HepG2 (cell line): Measurements from ENCODE around the gene PSEN1.

Experiments
- ASH2L ChIP-seq: fragments of 300-600, 200-600 bp; sonication (generic); IDR thresholded peaks from 2 replicates; pipeline ENCODE4 v1.7.0; 2017; ENCODE audit warnings: low read depth, mild to moderate bottlenecking, moderate library complexity, mixed read lengths, low read length; ENCODE audit not compliant: insufficient read length
- DNMT3B ChIP-seq: conservative IDR thresholded peaks from 2 replicates; pipeline ENCODE4 v1.6.1; 2016; ENCODE audit warnings: missing biosample characterization, control low read depth
- EZH2 ChIP-seq: conservative IDR thresholded peaks from 2 replicates; pipeline ENCODE4 v1.6.1; 2012; ENCODE audit warnings: mild to moderate bottlenecking, low read depth, low read length, moderate library complexity
- MTA3 ChIP-seq: sonication (generic); formaldehyde crosslinking; IDR thresholded peaks from 2 replicates; pipeline ENCODE4 v1.4.0; 2020; ENCODE audit warnings: missing genetic modification reagents
- PAX8 ChIP-seq: sonication (generic); formaldehyde crosslinking; IDR thresholded peaks from 2 replicates; pipeline ENCODE4 v1.8.0; 2022; ENCODE audit warnings: mild to moderate bottlenecking, missing genetic modification reagents, borderline replicate concordance
- SRSF9 ChIP-seq: fragments of 200-400 bp; formaldehyde crosslinking; IDR thresholded peaks from 2 replicates; pipeline ENCODE4 v1.6.1; 2018; ENCODE audit warnings: borderline replicate concordance, mild to moderate bottlenecking, low read depth, low read length; ENCODE audit not compliant: insufficient read depth, poor library complexity, severe bottlenecking
- TGIF2 ChIP-seq: IDR thresholded peaks from 2 replicates; pipeline ENCODE4 v1.6.1; 2016; ENCODE audit warnings: control low read depth, missing compliant biosample characterization
- USF2 ChIP-seq, 2 experiments: sonication (generic) in 1 of 2; formaldehyde crosslinking in 1 of 2; IDR thresholded peaks; 2 replicates each; pipeline versions ENCODE4 v1.5.1 to v1.6.1; 2011 to 2020; ENCODE audit warnings: borderline replicate concordance in 1 of 2, low read depth in 1 of 2, low read length in 1 of 2, mild to moderate bottlenecking in 1 of 2, missing genetic modification reagents in 1 of 2, moderate library complexity in 1 of 2
- ZNF274 ChIP-seq: sonication (generic); formaldehyde crosslinking; IDR thresholded peaks from 2 replicates; pipeline ENCODE4 v1.5.1; 2020; ENCODE audit warnings: mild to moderate bottlenecking, missing genetic modification reagents
- ZNF382 ChIP-seq: sonication (generic); formaldehyde crosslinking; IDR thresholded peaks from 2 replicates; pipeline ENCODE4 v1.5.0; 2020; ENCODE audit warnings: missing genetic modification reagents, mild to moderate bottlenecking, borderline replicate concordance
- ZNF598 ChIP-seq: sonication (generic); formaldehyde crosslinking; IDR thresholded peaks from 2 replicates; pipeline ENCODE4 v1.5.1; 2020; ENCODE audit warnings: mild to moderate bottlenecking, missing genetic modification reagents, borderline replicate concordance

- no peak for TF ChIP-seq ZNF382 (CRISPR knock-in tag)
- no peak for TF ChIP-seq TGIF2 (CRISPR knock-in tag)
- no peak for TF ChIP-seq ASH2L
- TF ChIP-seq ZNF274 (CRISPR knock-in tag) = no peak
- no peak for TF ChIP-seq ZNF598 (CRISPR knock-in tag)
- TF ChIP-seq PAX8 (CRISPR knock-in tag) = no peak
- TF ChIP-seq SRSF9 = no peak
- no peak for TF ChIP-seq EZH2
- TF ChIP-seq DNMT3B (CRISPR knock-in tag) = no peak
- no peak for TF ChIP-seq MTA3 (CRISPR knock-in tag)
- TF ChIP-seq USF2 (IDR thresholded peaks at IDR 0.05; ENCODE audit: low read depth, low read length) = no peak
- TF ChIP-seq USF2 (CRISPR knock-in tag; IDR thresholded peaks at IDR 0.05; ENCODE audit: borderline replicate concordance) = no peak
These were observed 84.3 kb downstream of the PSEN1 start for GRCh38 chr14:73220634-73221033.
